GM19438 (cell line): ENCODE data around the gene NPLOC4.
"Not testable (repeated sequence)": the region's sequence is repeated elsewhere in the genome, so short reads cannot be mapped to it uniquely, and the experiment has no call there.

Experiments used
- ATAC-seq: cut with Tn5 transposase; IDR thresholded peaks from one replicate; pipeline ENCODE4 v1.9.1; 2021; ENCODE audit warnings: low read depth; ENCODE audit not compliant: unreplicated experiment

The NPLOC4 gene

GRCh38 chr17:81537856-81538555, 98.9 kb downstream of the NPLOC4 start:
- no peak for ATAC-seq

- no peak for ATAC-seq
Observed at GRCh38 chr17:81537343-81537855, 99.5 kb downstream of the NPLOC4 start.

- ATAC-seq, result no peak
Observed at GRCh38 chr17:81536299-81537290, 100.3 kb downstream of the NPLOC4 start.

GRCh38 chr17:81535480-81536298, 101.2 kb downstream of the NPLOC4 start:
- no peak for ATAC-seq

- no peak for ATAC-seq
Observed at GRCh38 chr17:81535007-81535328, 101.9 kb downstream of the NPLOC4 start.

- ATAC-seq, result no peak
Observed at GRCh38 chr17:81534157-81535006, 102.5 kb downstream of the NPLOC4 start.

GRCh38 chr17:81533339-81534141, 103.4 kb downstream of the NPLOC4 start:
- no peak for ATAC-seq

- no peak for ATAC-seq
Observed at GRCh38 chr17:81532490-81533287, 104.2 kb downstream of the NPLOC4 start.

- ATAC-seq, result not testable (repeated sequence)
Observed at GRCh38 chr17:81531998-81532404, 104.9 kb downstream of the NPLOC4 start.

- ATAC-seq, result not testable (repeated sequence)
Observed at GRCh38 chr17:81531013-81531412, 105.9 kb downstream of the NPLOC4 start.

GRCh38 chr17:81529437-81529803, 107.5 kb downstream of the NPLOC4 start:
- no peak for ATAC-seq

- ATAC-seq, result no peak
Observed at GRCh38 chr17:81528651-81529436, 108.1 kb downstream of the NPLOC4 start.

GRCh38 chr17:81528384-81528650, 108.6 kb downstream of the NPLOC4 start:
- no peak for ATAC-seq

- ATAC-seq, result no peak
Observed at GRCh38 chr17:81527591-81528383, 109.1 kb downstream of the NPLOC4 start, which contains the start of gene FSCN2. Gene FSCN2, plus strand, starts transcription at chr17:81528377. Its CDS starts 155 bp downstream, at chr17:81528532.

- ATAC-seq, result no peak
Observed at GRCh38 chr17:81526662-81527571, 110.0 kb downstream of the NPLOC4 start.

- no peak for ATAC-seq
Observed at GRCh38 chr17:81524865-81525159, 112.1 kb downstream of the NPLOC4 start.
